ENCODE results near the gene CTRL.

Gene CTRL

DNA sequence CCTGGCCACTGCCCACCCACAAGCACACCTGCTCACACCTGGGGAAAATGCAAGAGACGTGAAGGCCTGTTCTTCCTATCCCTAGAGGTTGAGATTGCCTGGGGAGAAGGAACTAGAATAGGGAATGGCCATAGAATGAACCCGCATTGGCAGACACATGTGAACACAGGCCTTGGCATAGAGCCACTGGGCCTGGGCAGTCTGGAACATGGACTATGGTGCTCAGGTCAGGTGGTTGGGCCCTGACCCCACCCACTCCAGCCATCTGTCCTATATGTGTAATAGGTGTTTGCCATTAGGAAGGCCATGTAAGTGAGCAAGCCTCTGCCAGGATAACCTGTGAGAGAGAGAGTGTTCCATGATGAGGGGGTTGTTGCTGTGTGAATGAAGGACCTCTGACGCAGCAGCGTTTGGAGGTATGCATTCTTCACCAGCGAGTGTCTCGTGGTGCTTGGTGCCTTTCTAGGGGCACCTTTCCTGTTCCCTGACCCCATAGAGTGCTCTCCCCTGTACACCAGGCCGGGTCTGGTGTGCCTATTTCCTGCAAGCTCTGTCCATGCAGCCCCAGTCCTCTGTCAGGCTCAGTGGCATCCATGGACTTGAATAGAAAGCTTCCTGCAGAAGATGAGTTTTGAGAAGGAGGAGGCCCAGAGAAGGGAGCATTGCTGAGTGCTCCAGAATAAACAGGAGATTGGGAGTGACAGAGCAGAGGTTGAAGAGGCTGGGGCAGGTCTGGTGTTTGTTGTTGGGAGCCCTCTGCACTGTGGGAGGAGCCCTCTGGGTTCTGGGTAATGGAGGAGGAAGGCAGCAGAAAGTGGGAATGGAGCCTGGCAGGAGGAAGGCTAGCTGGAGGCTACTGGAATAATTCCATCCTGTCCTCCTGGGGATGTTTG, 15.6 kb downstream of the CTRL start:
- peak overlapping the region; percentile 32 for H3K27ac ChIP-seq
- TF ChIP-seq, protein P1, sequence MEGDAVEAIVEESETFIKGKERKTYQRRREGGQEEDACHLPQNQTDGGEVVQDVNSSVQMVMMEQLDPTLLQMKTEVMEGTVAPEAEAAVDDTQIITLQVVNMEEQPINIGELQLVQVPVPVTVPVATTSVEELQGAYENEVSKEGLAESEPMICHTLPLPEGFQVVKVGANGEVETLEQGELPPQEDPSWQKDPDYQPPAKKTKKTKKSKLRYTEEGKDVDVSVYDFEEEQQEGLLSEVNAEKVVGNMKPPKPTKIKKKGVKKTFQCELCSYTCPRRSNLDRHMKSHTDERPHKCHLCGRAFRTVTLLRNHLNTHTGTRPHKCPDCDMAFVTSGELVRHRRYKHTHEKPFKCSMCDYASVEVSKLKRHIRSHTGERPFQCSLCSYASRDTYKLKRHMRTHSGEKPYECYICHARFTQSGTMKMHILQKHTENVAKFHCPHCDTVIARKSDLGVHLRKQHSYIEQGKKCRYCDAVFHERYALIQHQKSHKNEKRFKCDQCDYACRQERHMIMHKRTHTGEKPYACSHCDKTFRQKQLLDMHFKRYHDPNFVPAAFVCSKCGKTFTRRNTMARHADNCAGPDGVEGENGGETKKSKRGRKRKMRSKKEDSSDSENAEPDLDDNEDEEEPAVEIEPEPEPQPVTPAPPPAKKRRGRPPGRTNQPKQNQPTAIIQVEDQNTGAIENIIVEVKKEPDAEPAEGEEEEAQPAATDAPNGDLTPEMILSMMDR (conservative IDR thresholded peaks at IDR 0.05), result no peak

DNA sequence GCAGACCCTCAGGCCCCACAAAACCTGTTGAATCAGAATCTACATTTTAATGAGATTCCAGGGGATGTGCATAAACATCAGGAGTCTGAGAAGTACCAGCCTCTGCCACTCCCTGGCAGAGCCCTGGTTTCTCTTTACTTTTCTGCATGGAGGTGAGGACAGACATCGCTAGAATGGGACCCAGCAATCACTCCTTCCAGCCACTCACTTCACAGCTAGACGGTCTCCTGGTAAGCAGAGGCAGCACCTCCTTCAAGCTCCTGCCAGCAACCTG, 16.2 kb downstream of the CTRL start:
- H3K27ac ChIP-seq, result peak overlapping the region; percentile 32

DNA sequence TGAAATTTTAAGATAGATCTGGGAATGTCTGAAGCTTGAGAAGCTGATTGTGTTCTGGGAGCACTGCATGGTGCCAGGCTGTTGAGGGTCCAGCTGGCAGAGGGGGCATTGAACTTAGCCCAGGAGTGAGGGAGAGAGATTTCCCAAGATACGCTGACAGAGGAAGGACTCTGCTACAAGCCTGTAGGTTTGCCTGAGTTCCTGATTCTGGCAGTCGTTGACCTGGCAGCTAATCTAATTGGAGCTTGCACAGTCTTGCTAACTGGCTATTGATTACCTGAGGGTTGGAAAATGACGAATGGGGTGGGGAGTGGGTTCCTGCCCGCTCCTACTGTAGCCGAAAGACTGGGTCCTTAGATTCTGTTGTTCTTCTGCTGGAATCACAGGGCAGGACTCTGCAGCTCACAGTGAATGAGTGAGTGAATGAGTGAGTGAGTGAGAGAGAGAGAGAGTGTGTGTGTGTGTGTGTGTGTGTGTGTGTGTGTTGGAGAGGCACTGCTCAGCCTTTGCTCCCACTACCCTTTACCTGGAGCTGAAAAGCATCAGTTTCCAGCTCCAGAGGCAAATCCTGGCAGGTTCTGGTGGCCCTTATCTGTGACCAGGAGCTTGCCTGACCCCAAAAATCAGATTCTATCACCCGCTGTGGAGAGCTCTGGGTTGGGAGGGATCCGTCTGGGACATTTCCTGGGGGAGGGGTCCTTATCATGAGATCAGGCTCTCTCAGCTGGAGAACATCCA, 16.7 kb downstream of the CTRL start:
- TF ChIP-seq, protein P1 (conservative IDR thresholded peaks at IDR 0.05), result no peak
- peak overlapping the region; percentile 32 for H3K27ac ChIP-seq

DNA sequence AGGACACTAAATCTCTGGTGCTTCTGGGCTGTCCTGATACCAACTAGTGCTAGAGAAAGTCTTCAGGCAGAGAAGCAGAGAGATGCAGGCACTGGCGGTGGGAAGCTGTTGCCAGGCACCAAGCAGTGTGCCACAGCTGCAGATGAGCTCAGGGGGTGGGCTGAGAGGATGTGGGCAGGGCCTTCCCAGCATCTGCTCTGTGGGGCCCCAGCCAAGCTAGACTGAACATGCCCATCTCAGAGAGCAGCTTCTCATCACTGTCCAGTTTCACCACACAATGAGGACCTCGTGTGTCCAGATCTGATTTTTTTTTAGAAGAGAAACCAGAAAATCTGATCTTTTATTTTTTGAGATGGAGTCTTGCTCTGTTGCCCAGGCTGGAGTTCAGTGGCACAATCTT, 21.5 kb downstream of the CTRL start:
- TF ChIP-seq, protein P1 (conservative IDR thresholded peaks at IDR 0.05), result no peak
- no peak overlapping the region for H3K27ac ChIP-seq

DNA sequence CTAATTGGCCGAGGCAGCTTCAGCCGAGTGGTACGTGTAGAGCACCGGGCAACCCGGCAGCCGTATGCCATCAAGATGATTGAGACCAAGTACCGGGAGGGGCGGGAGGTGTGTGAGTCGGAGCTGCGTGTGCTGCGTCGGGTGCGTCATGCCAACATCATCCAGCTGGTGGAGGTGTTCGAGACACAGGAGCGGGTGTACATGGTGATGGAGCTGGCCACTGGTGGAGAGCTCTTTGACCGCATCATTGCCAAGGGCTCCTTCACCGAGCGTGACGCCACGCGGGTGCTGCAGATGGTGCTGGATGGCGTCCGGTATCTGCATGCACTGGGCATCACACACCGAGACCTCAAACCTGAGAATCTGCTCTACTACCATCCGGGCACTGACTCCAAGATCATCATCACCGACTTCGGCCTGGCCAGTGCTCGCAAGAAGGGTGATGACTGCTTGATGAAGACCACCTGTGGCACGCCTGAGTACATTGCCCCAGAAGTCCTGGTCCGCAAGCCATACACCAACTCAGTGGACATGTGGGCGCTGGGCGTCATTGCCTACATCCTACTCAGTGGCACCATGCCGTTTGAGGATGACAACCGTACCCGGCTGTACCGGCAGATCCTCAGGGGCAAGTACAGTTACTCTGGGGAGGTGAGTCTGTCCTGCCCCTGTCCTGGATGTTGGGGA, 22.5 kb downstream of the CTRL start:
- H3K27ac ChIP-seq, result no peak overlapping the region
- TF ChIP-seq, protein P1 (conservative IDR thresholded peaks at IDR 0.05), result no peak

DNA sequence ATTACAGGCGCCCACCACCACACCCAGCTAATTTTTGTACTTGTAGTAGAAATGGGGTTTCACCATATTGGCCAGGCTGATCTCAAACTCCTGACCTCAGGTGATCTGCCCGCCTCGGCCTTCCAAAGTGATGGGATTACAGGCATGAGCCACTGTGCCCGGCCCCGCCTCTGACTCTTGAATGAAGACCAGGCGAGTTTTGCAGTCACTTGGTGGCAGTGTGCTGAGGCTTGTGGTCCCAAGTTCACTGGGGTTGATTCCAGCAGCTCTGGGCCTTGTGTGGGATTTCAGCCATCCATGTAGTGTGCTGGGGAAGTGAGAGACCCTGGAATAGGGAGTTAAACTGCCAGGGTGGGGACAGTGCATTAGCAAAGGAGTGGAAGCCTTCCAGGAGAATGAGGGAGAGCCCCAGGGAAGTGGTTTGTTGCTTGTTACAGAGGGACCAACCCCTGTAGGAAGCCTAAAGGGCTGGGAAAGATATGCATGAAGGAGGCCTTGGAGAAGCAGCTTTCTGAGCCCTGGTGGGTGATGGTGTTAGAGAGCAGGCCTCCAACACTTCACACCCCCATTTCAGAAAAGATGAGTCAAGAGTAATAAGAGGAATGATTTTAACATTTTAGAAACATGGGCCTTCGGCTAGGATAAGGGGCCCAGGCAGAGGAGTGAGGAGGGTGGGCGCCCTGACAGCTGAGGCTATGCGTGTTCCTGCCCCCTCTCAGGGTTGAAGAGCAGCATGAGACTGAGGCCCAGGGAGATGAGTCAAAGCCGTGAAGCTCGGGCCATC, 24.1 kb downstream of the CTRL start:
- TF ChIP-seq, protein P1 (conservative IDR thresholded peaks at IDR 0.05), result no peak
- H3K27ac ChIP-seq, result no peak overlapping the region

DNA sequence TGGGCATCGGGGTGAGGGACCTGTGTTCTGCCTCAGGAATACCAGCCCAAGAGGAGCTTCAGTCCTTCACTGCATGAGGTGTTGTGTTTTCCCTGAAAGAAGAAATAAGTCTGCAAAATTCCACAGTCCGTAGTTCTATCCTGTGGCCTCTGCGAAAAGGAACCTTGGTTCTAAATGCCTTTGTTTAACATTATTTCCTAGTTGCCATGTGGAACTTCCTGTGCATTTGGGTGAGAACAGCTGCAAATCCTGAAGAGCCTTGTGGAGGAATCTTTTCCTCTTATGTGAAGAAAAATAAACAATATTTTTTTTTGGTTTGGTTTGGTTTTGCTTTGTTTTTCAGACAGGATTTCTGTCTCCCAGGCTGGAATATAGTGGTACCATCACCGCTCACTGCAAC, 28.8 kb downstream of the CTRL start:
- TF ChIP-seq, protein P1 (conservative IDR thresholded peaks at IDR 0.05), result no peak
- H3K27ac ChIP-seq, result no peak overlapping the region
